HG02885 (cell line): ENCODE data around the gene THUMPD3.

ENCODE experiments used
- ATAC-seq: cut with Tn5 transposase; IDR thresholded peaks from one replicate; pipeline ENCODE4 v1.9.1; 2021; ENCODE audit warnings: mild to moderate bottlenecking; ENCODE audit not compliant: unreplicated experiment, poor library complexity

The THUMPD3 gene

DNA sequence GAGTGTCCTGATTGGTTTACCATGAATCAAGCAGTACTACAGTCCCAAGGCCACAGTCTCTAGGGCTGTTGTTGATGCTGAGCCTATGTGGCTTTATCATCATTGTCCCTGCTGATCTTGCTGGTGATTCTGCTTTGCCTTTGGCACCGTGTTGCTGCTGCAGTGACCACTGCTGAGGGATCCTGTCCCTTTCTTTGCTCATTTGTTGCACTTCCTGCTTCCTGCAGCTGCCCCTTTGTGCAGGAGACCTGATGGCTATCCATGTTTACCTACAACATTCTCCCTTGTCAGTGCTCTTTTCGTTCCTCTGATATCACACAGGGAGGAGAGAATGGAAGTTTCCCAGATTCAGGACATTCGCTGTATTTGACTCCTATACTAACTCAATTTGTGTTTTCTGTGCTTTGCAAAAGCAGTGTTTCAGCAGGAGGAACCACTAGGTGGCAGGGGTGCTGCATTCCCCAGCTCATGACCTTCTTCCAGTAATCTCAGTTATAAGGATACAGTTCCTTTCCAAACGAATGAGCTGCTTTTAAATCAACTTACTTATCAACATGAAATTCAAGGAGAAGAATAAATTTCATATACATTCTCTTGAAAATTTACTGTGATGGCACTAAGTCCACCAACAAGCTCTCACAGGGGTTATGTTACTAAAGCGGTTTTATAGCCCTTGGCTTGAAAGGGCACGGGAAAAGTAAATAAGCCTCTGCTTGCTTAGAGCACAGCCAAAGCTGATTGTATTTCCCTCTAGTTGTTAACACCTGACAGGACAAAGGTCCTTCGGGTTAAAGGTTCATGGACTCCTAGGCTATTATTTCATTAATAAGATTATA is 9.7 kb upstream of the THUMPD3 start:
- peak; percentile 64 for ATAC-seq

DNA sequence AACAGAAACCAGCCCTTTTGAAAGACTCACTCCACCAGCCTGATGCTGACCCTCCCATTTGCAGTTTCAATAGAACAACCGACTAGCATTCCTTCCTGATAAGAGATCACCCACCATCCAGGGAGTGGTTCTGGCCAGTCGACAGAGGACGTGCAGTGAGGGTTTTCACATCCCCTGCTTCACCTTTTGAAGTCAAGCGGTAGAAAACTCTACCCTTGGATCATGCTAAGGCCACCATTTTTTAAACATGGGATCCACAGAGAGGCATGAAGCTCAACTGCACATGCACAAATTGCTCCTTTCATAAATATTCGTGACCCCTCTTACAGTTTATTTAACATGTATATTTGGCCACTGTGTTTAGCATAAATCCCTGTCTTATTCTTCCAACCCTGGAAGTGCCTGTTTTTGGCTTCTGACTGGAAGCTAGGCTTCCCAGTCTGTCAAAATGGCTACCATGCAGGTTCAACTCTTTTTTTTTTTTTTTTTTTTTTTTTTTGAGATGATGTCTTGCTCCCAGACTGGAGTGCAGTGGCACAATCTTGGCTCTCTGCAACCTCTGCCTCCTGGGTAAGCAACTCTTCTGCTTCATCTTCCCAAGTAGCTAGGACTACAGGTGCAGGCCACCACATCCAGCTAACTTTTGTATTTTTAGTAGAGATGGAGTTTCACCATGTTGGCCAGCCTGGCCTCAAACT is 1.0 kb upstream of the THUMPD3 start:
- ATAC-seq: no peak

DNA sequence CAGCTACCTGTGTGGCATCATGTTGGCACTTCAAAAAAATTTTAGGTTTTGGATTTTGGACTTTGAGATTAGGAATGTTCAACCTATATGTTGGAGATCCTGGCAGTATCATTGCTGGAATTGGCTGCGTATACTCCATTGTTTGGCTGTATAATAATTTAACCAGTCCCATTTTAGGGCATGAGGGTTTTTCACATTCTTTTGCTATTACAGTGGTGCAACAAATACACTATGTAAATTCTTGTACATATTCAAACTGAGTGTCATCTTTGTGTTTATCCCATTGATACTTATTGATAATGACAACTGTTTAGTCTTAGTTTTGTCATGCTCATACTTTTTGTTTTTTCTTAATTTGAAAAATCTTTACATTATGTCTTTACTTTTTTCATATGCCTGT is 6.7 kb downstream of the THUMPD3 start:
- ATAC-seq: no peak

DNA sequence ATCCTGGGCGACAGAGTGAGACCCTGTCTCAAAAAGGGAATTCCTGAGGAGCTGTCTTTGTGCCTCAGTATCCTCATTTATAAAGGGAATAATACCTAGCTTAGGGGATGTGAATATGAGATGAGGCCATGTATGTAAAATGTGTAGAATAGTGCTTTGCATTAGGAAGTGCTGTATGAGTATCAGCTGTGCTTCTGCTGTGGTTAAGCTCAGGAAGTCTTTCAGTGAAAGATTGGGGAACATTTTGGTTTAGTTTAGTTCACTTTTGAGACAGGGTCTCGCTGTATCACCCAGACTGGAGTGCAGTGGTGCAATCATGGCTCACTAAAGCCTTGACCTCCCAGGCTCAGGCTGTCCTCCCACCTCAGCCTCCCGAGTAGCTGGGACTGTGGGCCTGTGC is 10.6 kb downstream of the THUMPD3 start:
- ATAC-seq: no peak

DNA sequence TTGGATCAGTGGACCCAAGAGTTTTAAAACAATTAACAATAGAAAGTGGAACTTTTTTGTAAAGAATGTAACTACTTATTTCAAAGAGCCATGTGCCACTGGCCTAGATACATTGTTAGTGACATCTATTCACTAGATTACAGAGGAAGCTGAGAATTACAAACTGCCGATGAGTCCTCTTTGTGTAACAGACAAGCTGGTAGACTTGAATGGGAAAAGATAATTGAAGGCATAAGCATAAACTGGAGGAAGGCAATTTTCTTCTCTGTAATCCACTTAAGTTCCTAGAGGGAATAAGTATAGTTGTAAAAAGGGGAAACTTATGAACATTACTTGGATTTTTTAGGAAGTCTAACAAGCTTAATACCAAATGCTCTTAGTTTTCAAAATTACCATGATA is 15.1 kb downstream of the THUMPD3 start:
- ATAC-seq: no peak

DNA sequence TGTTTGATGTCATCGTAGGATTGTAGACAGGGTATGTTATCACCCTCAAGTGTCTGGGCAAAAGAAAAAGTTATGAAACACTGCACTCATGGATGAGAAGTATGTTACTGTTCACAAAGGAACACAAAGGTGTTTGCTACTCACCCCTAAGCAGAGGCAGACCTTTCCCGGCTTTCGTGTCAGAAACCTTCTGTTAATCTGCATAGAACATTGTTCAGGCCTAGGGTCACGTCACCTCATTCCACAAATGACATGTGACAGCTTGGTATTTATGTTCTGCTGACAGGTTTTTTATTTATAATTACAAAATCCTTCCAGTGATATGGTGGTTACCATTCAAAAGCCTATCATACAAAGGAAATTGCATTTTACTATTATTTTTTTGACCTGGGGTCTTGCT is 16.5 kb downstream of the THUMPD3 start:
- no peak for ATAC-seq

DNA sequence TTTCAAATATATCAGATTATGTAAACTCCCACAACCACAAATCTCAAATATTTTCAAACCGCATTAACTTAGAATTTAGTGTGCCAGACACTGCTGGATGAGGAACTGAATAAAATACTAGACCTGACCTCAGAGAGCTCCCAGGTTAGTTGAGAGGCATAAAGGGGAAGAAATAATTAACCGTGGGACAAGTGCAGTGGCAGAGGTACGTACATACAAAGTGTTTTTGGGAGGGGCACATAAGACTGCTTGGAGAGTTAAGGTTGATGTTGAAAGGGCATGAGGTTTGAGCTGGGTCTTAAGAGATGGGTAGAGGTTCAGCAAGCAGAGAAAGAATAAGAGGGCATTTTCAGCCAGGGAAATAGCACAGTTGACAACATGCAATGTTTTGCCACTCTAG is 17.2 kb downstream of the THUMPD3 start:
- no peak for ATAC-seq

DNA sequence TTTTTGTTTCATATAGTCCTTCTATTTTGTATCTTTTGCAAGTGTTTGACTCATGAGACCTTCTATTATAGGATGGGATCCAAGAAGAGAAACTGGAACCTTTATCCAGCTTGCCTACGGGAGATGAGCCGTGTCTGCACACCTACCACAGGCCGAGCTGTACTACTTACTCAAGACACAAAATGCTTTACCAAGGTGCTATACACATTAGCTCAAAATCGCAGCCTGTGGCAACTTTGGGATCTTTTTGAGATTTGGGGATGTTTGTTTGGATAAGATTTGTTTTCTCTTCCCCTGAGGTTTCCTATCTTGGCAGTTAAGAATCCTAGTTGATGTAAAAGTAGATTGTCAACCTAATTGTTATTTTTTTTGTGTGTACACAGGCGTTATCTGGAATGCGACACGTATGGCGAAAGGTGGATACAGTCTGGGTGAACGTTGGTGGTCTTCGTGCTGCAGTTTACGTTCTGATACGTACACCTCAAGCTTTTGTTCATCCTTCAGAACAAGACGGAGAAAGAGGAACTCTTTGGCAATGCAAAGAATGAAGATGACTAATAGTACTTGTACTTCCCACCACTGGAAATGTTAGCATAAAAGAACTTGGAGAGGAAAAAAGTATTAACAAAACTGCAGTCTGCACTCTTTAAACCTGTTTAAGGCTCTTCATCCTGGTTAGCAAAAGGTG is 21.4 kb downstream of the THUMPD3 start:
- ATAC-seq: no peak

DNA sequence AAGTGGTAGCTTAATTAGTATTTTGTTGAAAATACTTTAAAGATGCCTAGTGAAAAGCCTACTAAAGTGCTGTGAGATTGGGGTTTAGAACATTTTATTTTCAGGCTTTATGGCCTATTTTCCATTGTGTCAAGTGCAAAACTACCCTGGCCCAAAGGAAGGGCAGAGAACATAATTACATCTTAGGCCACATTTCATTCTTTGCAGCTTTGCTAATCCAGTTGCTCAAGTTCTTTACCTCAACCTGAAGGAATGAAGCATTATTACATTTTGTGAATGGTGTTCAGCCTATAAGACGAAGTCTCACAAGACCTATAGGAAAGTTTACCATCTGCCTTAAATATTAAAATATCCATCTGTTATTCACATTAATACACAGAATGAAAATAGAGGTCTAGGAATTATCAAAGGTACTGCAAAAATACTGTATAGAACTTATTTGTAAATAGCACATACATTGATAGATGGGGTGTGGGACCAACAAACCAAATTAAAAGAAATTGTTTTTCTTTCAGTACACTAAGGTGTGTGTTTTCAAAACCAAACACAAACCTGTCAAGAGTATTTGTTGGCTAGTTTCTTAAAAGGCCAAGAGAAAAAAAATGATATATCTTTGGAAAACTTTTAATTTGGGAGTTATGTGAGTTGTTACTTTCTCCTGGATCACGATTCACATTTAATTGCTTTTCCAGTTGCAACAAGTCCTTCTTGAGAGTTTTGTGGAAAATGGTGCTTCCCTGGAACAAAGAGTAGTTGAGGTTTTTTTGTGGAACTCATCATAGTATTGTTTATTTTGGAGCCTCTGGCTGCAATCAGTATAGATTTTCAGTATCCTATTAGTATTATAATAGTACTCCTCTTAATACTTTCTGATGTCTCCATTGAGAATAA is 22.6 kb downstream of the THUMPD3 start:
- ATAC-seq: no peak

DNA sequence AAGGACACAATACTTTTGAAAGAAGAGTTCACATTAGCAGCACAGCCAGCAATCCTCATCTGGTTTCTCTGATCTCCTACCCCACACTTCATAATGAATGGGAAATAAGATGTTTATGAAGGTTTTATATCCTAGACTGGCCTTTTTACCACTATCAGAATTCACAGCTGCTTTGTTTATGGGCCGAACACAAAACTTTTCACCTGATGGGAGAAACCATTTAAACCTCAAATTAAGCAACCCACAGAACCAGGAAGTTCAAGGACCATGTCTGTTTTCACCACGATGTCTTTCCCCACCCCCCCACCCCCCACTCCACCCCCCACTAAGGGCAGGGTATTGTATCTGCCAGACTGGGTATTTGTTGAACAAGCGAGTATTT is 23.2 kb downstream of the THUMPD3 start:
- ATAC-seq: no peak

DNA sequence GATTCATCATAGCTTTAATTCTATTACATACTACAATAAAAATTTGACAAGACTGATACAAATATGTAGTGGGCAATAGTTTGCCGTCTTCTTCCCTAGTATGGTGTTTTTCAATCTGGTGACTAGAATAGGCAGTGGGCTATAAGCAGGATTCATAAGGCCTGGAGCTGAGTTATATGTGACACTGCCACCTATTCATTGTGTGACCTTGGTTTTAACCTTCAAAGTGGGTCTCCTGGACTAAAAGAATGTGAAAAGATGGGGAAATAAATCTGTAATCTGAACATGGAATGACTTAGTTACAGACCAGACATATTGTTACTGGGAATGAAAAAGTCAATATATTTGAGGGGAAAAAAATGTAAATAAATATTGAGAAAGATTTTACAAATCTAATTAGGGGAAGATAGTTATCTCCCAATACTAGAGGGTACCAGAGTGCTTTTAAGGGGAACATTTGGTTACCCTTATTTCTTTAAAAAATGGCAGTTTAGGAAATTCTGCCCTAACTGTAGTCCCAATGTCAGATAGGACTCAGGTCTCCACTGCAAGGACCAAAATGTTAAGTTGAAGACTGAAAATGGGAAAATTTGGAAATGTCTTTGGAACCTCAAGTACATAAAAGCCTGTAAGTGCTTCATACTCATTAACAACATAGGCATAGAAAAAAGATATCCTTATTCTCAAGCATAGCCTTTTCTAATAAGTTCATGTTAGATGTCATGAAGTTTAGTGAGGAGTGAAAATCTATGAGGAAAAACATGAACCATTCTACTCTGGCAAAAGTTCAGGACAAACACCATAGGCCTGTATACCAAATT is 23.9 kb downstream of the THUMPD3 start:
- ATAC-seq: no peak

DNA sequence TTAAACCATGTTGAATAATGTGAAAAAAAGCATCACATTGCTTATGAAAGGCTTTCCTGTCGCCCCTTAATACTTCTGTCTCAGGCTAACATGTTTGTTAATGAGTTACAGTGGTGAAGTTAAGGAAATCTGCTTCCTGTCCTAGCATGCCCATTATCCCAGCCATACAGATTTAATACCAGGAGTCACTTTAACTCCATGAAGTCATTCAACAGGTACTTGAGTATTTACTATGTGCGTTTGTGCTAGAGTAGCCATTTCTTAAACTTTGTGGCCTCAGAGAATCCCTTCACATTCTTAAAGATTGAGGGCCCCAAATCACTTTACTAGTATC is 24.4 kb downstream of the THUMPD3 start:
- ATAC-seq: no peak

DNA sequence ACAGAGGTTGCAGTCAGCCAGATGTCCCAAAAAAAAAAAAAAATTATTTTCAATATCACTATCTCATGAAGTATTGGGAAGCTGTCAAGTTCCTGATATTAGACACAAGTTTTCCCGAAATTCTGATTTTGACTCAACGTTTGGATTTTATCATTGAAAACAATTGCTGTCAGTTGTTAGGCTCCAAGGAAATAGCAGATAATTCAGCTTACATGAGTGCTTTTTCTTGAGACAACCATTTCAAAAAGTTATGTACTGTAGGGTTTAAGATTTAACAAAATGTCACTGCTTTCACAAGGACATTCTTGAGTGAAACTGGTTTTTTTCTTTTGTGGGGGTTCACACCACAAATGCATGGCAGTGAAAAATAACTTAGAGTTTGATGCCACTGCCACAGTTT is 25.3 kb downstream of the THUMPD3 start:
- no peak for ATAC-seq

DNA sequence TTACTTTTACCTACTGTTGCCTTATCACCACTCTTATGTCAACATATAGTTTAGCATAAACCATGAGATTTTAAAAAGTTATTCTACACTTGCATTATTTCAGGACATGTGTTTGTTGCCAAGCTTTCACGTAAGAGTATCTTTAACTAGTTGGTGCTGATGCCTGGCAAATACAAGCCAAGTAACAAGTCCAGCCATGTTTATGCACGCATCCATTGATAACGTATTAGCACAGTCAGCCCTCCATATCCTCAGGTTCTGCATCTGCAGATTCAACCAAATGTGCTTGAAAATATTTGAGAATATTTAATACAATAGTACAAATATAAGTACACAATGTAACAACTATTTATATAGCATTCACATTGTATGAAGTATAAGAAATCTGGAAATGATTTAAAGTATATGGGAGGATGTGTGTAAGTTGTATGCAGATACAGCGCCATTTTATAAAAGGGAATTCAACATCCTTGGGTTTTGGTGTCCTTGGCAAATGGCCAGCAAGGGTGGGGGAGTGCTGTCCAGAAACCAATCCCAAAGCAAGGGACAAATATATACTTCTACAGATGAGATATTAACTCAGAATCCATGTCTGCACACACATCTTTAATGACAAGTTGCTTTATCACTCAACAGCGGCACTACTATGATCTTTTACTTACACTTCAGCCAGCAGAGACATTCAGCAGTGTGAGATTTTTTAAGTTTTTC is 25.9 kb downstream of the THUMPD3 start:
- ATAC-seq: no peak

DNA sequence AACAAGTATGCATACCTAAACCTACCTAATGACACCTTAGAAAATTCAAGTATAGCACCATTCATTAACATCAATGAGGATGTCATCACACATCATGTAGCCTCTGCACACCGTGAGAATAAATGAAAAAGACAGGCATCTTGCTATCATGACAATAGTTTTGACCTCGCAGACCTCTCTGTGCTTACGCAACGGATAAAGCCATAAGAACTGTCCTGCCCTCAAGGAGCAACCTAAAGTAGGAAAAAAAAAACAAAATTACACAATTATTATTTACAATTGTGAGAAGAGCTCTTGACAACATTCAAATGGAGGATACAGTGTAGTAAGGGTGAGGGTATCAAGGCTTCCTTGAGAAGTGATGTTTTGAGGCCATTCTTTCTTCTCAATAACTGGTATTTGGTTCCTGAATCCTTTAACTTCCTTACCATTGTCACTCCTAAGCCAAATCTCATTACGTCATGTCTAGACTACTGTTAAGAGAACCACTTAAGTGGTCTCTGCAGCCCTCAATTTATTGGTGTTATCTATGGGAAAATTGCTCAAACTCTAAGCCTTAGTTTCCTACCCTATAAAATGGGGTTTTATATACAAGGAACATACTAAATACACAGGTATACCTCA is 27.5 kb downstream of the THUMPD3 start:
- no peak for ATAC-seq

DNA sequence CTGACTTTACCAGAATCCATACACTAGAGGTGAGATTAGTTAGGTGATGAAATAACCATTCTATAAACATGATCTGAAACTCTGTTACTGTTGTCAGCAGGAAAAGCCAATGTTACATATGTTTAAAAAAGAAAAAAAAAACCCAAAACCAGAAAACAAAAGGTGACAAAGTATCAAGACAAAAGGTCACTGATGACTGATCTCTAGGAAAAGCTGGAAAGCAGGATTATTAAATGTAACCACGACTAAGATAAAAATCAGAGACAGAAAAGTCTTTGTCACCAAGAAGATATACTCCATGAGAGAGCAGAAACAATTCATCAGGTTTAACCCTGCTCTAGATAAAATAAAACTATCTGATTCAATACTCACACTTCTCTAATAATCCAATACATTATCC is 29.2 kb downstream of the THUMPD3 start:
- ATAC-seq: no peak

DNA sequence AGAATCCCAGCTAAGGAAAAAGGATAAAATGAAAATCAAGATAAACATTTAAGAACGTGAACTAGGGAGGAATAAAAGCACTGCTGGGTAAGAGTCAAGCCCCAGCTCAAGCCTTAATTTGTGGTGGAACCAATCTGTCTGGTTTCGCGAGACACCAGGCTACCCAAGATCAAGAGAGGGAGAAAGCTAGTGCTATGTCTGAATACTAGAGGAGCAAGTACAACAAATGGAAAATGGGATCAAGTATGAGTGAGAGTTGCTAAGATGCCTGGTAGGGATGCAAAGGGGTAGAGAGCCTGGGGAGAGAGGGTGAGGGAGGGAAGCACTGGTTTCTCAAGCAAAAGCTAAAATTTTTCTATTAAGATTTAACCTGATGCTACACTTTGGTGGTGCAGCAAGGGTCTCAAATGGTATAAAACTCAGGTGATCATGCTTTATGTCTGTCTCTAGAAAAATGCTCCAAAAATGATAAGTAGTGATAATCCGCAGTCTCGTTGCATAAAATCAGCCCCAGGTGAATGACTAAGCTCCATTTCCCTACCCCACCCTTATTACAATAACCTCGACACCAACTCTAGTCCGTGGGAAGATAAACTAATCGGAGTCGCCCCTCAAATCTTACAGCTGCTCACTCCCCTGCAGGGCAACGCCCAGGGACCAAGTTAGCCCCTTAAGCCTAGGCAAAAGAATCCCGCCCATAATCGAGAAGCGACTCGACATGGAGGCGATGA is 32.9 kb downstream of the THUMPD3 start:
- no peak for ATAC-seq

DNA sequence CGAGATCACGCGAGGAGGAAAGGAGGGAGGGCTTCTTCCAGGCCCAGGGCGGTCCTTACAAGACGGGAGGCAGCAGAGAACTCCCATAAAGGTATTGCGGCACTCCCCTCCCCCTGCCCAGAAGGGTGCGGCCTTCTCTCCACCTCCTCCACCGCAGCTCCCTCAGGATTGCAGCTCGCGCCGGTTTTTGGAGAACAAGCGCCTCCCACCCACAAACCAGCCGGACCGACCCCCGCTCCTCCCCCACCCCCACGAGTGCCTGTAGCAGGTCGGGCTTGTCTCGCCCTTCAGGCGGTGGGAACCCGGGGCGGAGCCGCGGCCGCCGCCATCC is 33.4 kb downstream of the THUMPD3 start:
- peak; percentile 32 for ATAC-seq
